Caco-2 (cell line): Measurements from ENCODE around the gene RNASE9. TPM values are rescaled to one million over a fixed set of nuclear protein-coding genes. Genes with fewer than 3 reads are reported as not detected.

Experiments used
- BruUV-seq: library from RNA; stranded (reverse); fragments of 400-500 nt; replicated peaks from 2 replicates; lab custom pipeline; 2021; lab: Mats Ljungman, UMichigan
- CTCF ChIA-PET: fragments of 300-600 bp; sonication (Branson Sonifier 250); formaldehyde crosslinking; loops from one replicate; lab custom pipeline; 2022; ENCODE audit warnings: antibody characterized with exemption; lab: Charles Lee
- POLR2A ChIA-PET: fragments of 300-600 bp; sonication (Branson Sonifier 250); formaldehyde crosslinking; loops from one replicate; lab custom pipeline; 2022; ENCODE audit warnings: antibody characterized with exemption; lab: Charles Lee
- DNase-seq, 2 experiments: peaks; one replicate each; pipeline versions ENCODE4 v3.0.0 to v3.0.0-alpha.2; 2020 to 2022
- H3K27me3 ChIP-seq: replicated peaks from 2 replicates; pipeline ENCODE4 v1.6.0; 2011; ENCODE audit warnings: low read length; ENCODE audit not compliant: control insufficient read depth, insufficient read depth
- H3K36me3 ChIP-seq: 2 replicates; pipeline ENCODE4 v1.5.1; 2011; ENCODE audit warnings: low read length; ENCODE audit not compliant: control insufficient read depth, insufficient read depth
- H3K4me1 ChIP-seq: fragments of 250-450 bp; sonication (Bioruptor Pico); 2 replicates; pipeline ENCODE4 v1.5.1; 2020; ENCODE audit warnings: mild to moderate bottlenecking
- H3K4me3 ChIP-seq: 2 replicates; pipeline ENCODE4 v1.5.1; 2011; ENCODE audit warnings: low read depth, mild to moderate bottlenecking, control low read depth, low read length
- H3K9me3 ChIP-seq: fragments of 250-450 bp; sonication (Bioruptor Pico); 2 replicates; pipeline ENCODE4 v1.5.1; 2020; ENCODE audit warnings: mild to moderate bottlenecking, moderate library complexity
- H3K27ac Mint-ChIP-seq: one replicate; pipeline ENCODE4 v1.8.0; 2022; ENCODE audit warnings: mixed read lengths; ENCODE audit not compliant: unreplicated experiment
- H3K27me3 Mint-ChIP-seq: one replicate; pipeline ENCODE4 v1.8.0; 2022; ENCODE audit warnings: mixed read lengths; ENCODE audit not compliant: insufficient read depth, unreplicated experiment
- H3K36me3 Mint-ChIP-seq: one replicate; pipeline ENCODE4 v1.8.0; 2022; ENCODE audit warnings: mild to moderate bottlenecking, mixed read lengths; ENCODE audit not compliant: insufficient read depth, unreplicated experiment
- H3K4me1 Mint-ChIP-seq: one replicate; pipeline ENCODE4 v1.8.0; 2022; ENCODE audit warnings: low read depth, mixed read lengths; ENCODE audit not compliant: unreplicated experiment
- H3K4me3 Mint-ChIP-seq: one replicate; pipeline ENCODE4 v1.8.0; 2022; ENCODE audit warnings: mild to moderate bottlenecking, moderate library complexity, mixed read lengths; ENCODE audit not compliant: unreplicated experiment
- H3K9me3 Mint-ChIP-seq: one replicate; pipeline ENCODE4 v1.8.0; 2022; ENCODE audit warnings: mixed read lengths; ENCODE audit not compliant: unreplicated experiment
- intact Hi-C: fragments of 100-400 bp; cut with micrococcal nuclease; formaldehyde crosslinking; loops from one replicate; pipeline ENCODE4 v1.10.0; 2022; ENCODE audit not compliant: unreplicated experiment
- total RNA-seq: library from RNA; stranded (reverse); gene quantifications from 2 replicates; pipeline ENCODE4 v1.2.3, GENCODE V29; 2022
- TF ChIP-seq, protein P1 (sequence below), 2 experiments: fragments of 200-600 bp in 1 of 2; IDR thresholded peaks; 1 replicate in 1 of 2; 2 replicates in 1 of 2; pipeline versions ENCODE4 v1.5.1 to v1.8.0; 2011 to 2022; ENCODE audit warnings: antibody characterized with exemption in 1 of 2, control low read depth in 1 of 2, inconsistent platforms in 1 of 2, low read depth in 1 of 2, low read length in 1 of 2, mild to moderate bottlenecking in 1 of 2, moderate library complexity in 1 of 2; ENCODE audit not compliant: insufficient read depth in 1 of 2, severe bottlenecking in 1 of 2, unreplicated experiment in 1 of 2

The RNASE9 gene
- total RNA-seq, 1 experiment from 2014 or later, result not detected

GRCh38 chr14:20516921-20517320 is 43.9 kb downstream of the RNASE9 start:
- TF ChIP-seq, protein P1, sequence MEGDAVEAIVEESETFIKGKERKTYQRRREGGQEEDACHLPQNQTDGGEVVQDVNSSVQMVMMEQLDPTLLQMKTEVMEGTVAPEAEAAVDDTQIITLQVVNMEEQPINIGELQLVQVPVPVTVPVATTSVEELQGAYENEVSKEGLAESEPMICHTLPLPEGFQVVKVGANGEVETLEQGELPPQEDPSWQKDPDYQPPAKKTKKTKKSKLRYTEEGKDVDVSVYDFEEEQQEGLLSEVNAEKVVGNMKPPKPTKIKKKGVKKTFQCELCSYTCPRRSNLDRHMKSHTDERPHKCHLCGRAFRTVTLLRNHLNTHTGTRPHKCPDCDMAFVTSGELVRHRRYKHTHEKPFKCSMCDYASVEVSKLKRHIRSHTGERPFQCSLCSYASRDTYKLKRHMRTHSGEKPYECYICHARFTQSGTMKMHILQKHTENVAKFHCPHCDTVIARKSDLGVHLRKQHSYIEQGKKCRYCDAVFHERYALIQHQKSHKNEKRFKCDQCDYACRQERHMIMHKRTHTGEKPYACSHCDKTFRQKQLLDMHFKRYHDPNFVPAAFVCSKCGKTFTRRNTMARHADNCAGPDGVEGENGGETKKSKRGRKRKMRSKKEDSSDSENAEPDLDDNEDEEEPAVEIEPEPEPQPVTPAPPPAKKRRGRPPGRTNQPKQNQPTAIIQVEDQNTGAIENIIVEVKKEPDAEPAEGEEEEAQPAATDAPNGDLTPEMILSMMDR (IDR thresholded peaks at IDR 0.05; ENCODE audit: insufficient read depth in 1 of 2, low read depth in 1 of 2, low read length in 1 of 2, severe bottlenecking in 1 of 2, unreplicated experiment in 1 of 2), result no peak
- DNase-seq, result no peak
- H3K27me3 Mint-ChIP-seq, result peaks cover under 1% of the 10 kb centered on the region
- BruUV-seq, result no TSS peak
- ChIA-PET POLR2A (no interaction called here), CTCF (no interaction called here)
- no peaks in the 10 kb centered on the region for H3K27me3 ChIP-seq
- no peaks in the 10 kb centered on the region for H3K9me3 ChIP-seq
- H3K4me1 Mint-ChIP-seq, result no peaks in the 10 kb centered on the region
- H3K36me3 ChIP-seq, result no peaks in the 10 kb centered on the region
- no peak overlapping the region for H3K27ac Mint-ChIP-seq
- no peak overlapping the region for H3K4me3 ChIP-seq
- intact Hi-C loops, result no loop called here
- no peak overlapping the region for H3K4me3 Mint-ChIP-seq
- no peaks in the 10 kb centered on the region for H3K36me3 Mint-ChIP-seq
- no peaks in the 10 kb centered on the region for H3K4me1 ChIP-seq
- no peaks in the 10 kb centered on the region for H3K9me3 Mint-ChIP-seq

DNA sequence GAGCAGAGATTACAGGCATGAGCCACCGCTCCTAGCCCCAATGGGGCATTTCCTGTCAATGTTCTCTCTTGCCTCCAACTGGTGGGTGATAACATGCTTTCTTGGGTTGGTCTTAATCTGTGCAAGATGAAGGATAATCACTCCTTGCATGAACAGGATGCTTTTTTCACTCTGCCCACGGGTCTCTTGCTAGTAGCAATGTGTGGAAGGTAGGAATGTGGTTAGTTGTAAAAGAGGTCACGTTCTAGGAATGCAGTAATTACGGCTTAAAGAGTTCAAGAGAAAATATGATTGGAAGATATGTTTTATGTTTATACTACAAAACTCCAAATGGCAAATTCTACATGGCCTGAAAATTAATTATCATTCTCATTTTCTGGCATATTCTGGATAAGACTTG is 45.0 kb downstream of the RNASE9 start:
- ChIA-PET POLR2A (interaction anchor here (0.6 kb wide), 1 partner anchor 516 kb away, joined by 3 read pairs; no protein-coding TSS in a partner anchor), CTCF (no interaction called here)
- Mint-ChIP-seq H3K4me1 (no peaks in the 10 kb centered on the region), H3K27ac (no peak overlapping the region), H3K36me3 (no peaks in the 10 kb centered on the region), H3K4me3 (no peak overlapping the region), H3K27me3 (peaks cover 5% of the 10 kb centered on the region), H3K9me3 (no peaks in the 10 kb centered on the region)
- Histone ChIP-seq H3K9me3 (no peaks in the 10 kb centered on the region), H3K4me3 (no peak overlapping the region), H3K27me3 (no peaks in the 10 kb centered on the region), H3K4me1 (no peaks in the 10 kb centered on the region), H3K36me3 (no peaks in the 10 kb centered on the region)
- TF ChIP-seq, protein P1 (IDR thresholded peaks at IDR 0.05; ENCODE audit: insufficient read depth in 1 of 2, low read depth in 1 of 2, low read length in 1 of 2, severe bottlenecking in 1 of 2, unreplicated experiment in 1 of 2), result no peak
- BruUV-seq, result no TSS peak
- intact Hi-C loops, result no loop called here
- no peak for DNase-seq

GRCh38 chr14:20512177-20512905 is 48.5 kb downstream of the RNASE9 start:
- Histone ChIP-seq H3K9me3 (no peaks in the 10 kb centered on the region), H3K36me3 (no peaks in the 10 kb centered on the region), H3K4me3 (no peak overlapping the region), H3K4me1 (no peaks in the 10 kb centered on the region), H3K27me3 (no peaks in the 10 kb centered on the region)
- no peaks in the 10 kb centered on the region for H3K9me3 Mint-ChIP-seq
- peaks cover 5% of the 10 kb centered on the region for H3K27me3 Mint-ChIP-seq
- no peak overlapping the region for H3K27ac Mint-ChIP-seq
- CTCF ChIA-PET, result no interaction called here
- no peaks in the 10 kb centered on the region for H3K4me1 Mint-ChIP-seq
- no peak for DNase-seq
- no TSS peak for BruUV-seq
- no peaks in the 10 kb centered on the region for H3K36me3 Mint-ChIP-seq
- POLR2A ChIA-PET, result no interaction called here
- intact Hi-C loops, result no loop called here
- TF ChIP-seq, protein P1 (IDR thresholded peaks at IDR 0.05; ENCODE audit: insufficient read depth in 1 of 2, low read depth in 1 of 2, low read length in 1 of 2, severe bottlenecking in 1 of 2, unreplicated experiment in 1 of 2), result no peak
- no peak overlapping the region for H3K4me3 Mint-ChIP-seq
